Medulla oblongata (tissue), 1 donor: Measurements from ENCODE around the gene TIMP3.
"Not testable (repeated sequence)": the region's sequence is repeated elsewhere in the genome, so short reads cannot be mapped to it uniquely, and the experiment has no call there.

Experiments used
- DNase-seq: peaks from one replicate; pipeline ENCODE4 v3.0.0-alpha.2; 2015; ENCODE audit errors: extremely low spot score

TIMP3 gene

GRCh38 chr22:32801537-32802236 lies at the start of gene TIMP3:
TIMP3 (plus strand) TSS chr22:32801705; CDS start chr22:32802002, 297 bp downstream.
- DNase-seq = peak; percentile 74

DNA sequence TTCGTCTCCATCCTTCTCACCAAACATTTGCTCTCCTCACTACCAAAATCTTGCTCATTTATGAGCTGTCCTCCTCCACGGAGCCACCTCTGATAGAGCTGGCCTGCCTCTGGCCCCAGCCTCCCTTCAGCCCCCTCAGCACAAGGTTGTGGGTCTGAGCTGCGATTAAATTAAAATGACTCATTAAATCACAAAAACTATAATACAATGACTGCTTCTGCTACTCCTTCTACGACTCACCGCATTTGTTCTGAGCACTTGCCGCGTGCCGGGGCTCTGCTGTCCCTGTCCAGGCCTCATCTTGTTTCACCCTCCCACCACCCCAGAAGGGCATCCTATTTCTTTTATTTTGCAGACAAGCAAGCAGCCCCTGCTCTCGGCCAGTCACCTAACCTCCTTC lies 49.2 kb upstream of the TIMP3 start:
- no peak for DNase-seq

DNA sequence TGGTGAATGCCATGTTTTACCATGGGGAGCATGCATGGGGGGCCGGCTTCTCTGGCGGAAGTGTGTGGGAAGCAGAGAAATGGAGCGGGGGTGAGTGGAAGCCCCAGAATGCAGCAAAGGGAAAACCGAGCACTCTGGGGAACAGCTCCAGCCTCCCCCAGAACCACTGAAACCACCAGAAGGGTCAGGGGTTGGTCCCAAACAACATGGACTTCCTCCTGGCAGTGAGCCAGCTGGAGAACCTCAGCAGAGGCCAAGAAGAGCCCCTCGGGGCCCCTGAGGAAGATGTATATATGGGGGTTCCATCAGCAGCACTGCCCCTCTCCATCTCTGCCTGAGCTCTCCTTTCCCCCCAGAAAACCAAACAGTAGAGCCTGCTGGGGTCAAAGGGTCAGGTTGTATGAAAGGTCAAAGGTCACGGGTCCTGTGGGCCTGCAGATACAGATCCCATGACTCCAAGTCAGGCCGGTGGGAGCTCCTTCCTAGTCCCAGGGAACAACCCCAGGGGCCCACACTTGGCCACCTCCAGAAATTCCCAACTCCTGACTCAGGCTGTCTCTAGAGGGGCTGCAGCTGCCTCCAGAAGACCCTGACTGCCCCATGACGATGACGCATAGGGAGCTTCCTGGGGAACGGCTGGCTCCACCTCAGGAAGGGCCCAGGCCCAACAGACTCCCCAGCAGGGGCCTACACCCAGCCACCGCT lies 48.5 kb upstream of the TIMP3 start:
- no peak for DNase-seq

- DNase-seq = no peak
Measured at GRCh38 chr22:32753591-32753990, 47.9 kb upstream of the TIMP3 start.

GRCh38 chr22:32754413-32755041 lies 47.0 kb upstream of the TIMP3 start:
- no peak for DNase-seq

DNA sequence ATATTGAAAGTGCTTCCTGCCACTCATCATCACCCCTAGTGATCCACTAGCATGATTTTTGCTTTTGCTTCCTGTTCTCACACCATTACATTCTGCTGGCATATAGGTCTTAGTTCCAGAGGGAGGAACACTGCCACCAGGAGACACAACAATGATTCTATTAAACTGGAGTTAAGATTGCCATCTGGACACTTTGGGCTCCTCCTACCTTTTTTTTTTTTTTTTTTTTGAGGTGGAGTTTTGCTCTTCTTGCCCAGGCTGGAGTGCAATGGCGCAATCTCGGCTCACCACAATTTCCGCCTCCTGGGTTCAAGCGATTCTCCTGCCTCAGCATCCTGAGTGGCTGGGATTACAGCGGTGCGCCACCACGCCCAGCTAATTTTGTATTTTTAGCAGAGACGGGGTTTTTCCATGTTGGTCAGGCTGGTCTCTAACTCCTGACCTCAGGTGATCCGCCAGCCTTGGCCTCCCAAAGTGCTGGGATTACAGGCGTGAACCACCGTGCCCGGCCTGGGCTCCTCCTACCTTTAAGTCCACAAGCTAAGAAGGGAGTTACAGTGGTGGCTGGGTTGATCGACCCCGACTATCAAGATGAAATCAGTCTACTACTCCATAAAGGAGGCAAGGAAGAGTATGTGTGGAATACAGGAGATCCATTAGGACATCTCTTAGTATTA lies 44.3 kb upstream of the TIMP3 start:
- DNase-seq = not testable (repeated sequence)

DNA sequence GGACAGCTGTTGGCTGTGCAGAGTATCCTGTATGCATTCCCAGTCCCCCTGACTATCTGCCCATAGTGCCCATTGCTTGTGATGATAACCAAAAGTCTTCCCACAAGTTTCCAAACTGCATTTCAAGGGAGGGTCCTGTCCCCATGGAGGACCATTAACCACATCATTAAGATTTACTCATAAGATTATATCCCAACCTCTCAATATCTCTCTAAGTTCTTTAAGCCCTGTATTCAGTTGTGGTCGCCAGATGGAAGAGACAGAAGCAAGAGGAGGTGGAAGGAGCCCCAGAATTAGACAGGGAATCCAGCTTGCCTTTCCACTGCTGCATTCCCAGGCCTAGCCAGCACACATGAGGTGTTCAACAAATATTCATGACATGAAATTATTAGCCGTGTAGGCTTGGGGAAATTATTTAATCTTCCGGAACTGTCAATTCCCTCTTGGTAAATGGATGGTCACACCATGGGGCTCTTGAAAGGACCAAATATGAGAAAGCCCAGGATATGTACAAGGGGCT lies 42.6 kb upstream of the TIMP3 start:
- DNase-seq = no peak

GRCh38 chr22:32760396-32760795 lies 41.1 kb upstream of the TIMP3 start:
- DNase-seq = no peak

- DNase-seq = no peak
Measured at GRCh38 chr22:32760815-32761214, 40.7 kb upstream of the TIMP3 start.

DNA sequence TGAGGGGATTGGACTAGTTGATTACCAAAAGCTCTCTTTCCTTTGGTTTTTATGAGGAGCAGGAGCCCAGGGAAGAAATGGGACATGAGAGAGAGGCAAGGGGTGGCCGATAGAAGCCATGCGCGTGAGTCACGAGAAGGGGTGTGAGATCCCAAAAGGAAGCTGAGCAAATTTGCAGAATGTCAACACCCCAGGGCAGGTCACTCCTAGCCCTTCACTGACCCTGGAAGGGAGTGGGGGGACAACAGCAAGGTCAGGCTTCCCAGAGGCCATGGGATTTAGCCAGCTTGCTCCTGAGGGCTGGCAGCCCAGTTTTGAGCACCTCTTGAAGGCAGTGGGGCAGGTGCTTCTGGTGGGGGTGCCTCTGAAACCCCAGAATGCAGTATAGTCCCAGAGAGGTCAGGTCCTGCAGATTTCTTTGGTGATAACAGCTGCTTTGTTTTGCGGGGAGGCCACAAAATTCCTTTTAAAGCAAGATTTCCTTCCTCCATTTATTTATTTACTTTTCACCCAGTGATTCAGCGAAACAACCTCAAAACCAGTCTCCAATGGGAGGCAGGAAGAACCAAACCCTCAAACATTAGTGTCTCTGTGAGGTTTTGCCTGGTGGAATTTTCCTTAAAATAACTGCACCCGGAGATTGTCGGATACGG lies 40.1 kb upstream of the TIMP3 start:
- DNase-seq = no peak

DNA sequence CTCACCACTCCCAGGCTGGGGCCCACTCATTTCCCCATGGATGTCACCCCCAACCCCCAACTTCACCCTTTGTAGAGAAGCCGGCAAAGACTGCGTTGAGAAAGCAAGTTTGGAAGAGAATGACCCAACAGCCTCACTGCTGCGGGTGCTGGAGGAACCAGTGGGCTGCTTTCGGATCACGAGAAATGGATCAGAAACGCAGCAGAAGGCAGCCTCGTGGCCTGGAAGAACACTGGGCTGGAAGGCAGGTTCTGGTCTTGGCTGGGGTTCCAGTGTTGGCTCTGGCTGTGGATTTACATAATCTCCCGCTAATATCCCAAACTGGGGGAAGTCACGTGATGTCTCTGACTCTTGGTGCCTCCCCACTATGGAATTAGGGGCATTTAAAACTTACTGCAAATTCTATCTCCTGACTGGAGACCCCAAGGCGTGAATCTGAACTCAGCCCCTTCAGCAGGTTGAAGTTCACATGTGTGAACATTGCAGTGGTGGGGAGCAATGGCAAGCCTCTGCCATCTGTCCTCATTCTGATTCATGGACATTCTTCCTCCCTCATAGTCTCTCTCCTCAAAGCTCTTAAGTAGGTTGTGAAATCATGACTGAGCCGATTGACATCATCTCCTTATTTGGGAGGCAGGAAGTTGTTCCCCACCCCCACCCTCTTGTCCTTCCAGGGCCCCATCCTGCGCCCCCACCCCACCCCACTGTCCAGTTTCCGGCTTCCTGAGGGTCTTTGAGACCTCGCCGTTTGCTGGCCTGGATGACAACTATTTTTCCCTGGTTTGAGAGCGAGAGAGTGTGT lies 37.0 kb upstream of the TIMP3 start:
- DNase-seq = no peak

- DNase-seq = no peak
Measured at GRCh38 chr22:32765132-32765618, 36.3 kb upstream of the TIMP3 start.

- DNase-seq = no peak
Measured at GRCh38 chr22:32771756-32772155, 29.7 kb upstream of the TIMP3 start.

DNA sequence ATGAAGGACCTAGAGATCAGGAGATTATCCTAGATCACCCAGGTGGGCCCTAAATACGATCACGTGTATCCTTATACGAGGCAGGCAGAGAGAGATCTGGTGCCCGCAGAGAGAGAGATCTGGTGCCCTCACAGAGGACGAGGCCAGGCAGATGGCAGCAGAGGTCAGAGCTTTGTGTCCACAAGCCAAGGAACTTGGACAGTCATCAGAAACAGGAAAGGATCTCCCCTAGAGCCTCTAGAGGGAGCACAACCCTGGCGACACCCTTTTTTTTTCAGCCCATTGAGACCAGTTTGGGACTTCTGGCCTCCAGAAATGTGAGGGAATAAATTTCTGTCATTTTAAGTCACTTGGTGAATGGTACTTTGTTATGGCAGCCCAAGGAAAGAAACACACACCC lies 25.5 kb upstream of the TIMP3 start:
- DNase-seq = no peak

- DNase-seq = no peak
Measured at GRCh38 chr22:32776397-32776796, 25.1 kb upstream of the TIMP3 start.

DNA sequence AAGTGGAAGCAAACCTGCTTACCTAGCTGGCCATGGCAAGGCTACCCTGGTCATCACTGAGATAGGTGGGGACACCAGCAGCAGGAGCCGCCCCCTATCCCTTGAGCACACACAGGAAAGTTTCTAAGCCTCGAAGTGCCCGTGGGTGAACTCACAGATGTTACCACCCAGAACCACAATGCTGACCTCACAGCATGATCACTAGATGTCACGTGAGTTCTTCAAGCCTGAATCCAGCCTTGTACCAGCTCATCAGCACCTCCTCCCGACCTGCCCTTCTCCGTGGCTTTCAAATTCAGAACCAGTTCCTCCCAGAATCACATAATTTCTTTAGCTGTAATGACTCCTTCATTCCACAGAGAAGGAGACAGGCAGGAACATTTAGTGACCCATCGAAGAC lies 24.7 kb upstream of the TIMP3 start:
- no peak for DNase-seq

GRCh38 chr22:32777987-32778386 lies 23.5 kb upstream of the TIMP3 start:
- DNase-seq = no peak

DNA sequence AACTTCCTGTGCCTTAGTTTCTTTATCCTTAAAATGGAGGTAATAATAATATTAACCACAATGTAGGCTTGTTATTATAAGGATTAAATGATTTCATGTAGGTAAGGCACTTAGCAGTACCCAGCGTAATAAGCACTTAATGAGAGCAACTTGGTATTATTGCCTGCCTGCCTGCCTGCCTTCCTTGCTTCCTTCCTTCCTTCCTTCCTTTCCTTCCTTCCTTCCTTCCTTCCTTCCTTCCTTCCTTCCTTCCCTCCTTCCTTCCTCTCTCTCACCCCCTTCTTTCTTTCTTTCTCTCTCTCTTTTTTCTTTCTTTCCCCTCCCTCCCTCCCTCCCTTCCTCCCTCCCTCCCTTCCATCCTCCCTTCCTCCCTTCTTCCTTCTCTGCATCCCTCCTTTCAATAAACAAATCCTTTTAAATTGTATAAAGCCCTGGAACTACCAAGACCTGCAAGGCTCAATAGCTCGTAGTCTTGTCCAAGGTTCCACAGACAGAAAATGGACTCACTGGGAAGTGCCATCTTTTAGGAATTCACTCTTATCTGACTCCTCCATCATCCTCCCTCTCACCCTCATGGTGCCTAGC lies 20.7 kb upstream of the TIMP3 start:
- no peak for DNase-seq

DNA sequence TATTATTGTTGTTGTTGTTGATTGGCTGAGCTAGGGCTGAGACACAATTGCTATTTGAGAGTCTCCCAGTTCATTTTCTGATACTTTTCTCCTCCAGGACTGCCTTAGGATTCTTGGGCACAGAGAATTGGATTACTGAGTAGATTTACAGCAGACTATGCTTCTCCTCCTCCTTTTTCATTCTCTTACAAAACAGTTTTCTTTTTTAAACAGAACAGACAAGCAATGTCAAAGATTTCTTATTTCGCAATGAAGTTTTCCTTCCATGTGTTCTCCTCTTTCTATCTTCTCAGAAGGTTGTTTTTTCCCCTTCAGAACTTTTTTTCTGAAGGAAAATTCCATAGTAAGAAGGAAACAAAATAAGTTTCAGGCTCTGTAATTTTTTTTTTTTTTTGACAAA lies 19.8 kb upstream of the TIMP3 start:
- DNase-seq = no peak

DNA sequence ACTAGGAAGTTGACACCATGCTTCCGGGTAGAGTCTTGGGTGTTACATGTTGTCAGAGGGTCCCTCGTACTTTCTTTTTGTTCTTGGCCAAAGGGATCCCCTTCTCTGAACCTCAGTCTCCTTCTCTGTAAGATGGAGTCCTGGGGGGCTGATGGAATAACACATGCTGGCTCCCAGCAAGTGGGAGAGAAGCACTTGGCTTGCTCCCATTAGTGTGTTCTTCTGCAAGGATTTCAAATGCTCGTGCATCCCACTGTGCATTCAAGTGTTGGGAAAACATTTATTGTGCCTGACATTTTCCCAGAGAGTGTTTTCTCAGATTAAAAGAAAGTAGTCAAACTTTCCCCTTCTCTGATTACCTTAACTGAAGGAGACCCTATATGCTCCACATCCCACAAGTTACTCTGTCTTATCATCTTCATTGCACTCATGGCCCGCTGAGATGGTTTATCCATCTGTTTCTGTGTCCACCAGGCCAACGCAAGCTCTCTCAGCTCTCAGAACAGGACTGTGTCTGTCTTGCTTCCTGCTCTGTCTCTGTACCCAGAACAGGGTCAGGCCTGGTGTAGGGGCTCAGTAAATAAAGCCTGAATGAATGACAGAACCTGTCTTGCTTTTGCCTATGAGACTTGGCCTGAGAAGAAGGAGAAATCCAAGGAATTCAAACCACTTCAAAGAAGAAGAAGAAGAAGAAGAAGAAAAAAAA lies 16.0 kb upstream of the TIMP3 start:
- no peak for DNase-seq
